A673 (cell line): ENCODE measurements around the gene UTP14A. TPM values are rescaled to one million over a fixed set of nuclear protein-coding genes. Genes with fewer than 3 reads are reported as not detected.

Experiments
- BruUV-seq: library from RNA; stranded (reverse); fragments of 400-500 nt; replicated peaks from 2 replicates; lab custom pipeline; 2021; lab: Mats Ljungman, UMichigan
- CTCF ChIA-PET: fragments of 300-600 bp; sonication (Branson Sonifier 250); formaldehyde crosslinking; loops from one replicate; lab custom pipeline; 2022; ENCODE audit warnings: antibody characterized with exemption; lab: Charles Lee
- POLR2A ChIA-PET: fragments of 300-600 bp; sonication (Branson Sonifier 250); formaldehyde crosslinking; loops from one replicate; lab custom pipeline; 2022; ENCODE audit warnings: antibody characterized with exemption; ENCODE audit not compliant: low non-redundant PET; lab: Charles Lee
- DNase-seq: peaks from one replicate; pipeline ENCODE4 v3.0.0-alpha.2; 2015; ENCODE audit warnings: low spot score
- H3K27ac ChIP-seq: fragments of 200-600 bp; sonication (generic); 2 replicates; pipeline ENCODE4 v1.5.1; 2016; ENCODE audit warnings: mixed run types, low read depth, mild to moderate bottlenecking, mixed read lengths, antibody characterized with exemption, low read length; ENCODE audit not compliant: poor library complexity, severe bottlenecking
- H3K27me3 ChIP-seq: fragments of 200-600 bp; sonication (generic); replicated peaks from 2 replicates; pipeline ENCODE4 v1.6.1; 2017; ENCODE audit warnings: mixed run types, low read depth, mild to moderate bottlenecking, mixed read lengths, antibody characterized with exemption, low read length; ENCODE audit not compliant: insufficient read depth, poor library complexity
- H3K36me3 ChIP-seq: fragments of 200-600 bp; sonication (generic); 2 replicates; pipeline ENCODE4 v1.6.1; 2016; ENCODE audit warnings: mixed run types, mild to moderate bottlenecking, mixed read lengths, antibody characterized with exemption, low read length; ENCODE audit not compliant: insufficient read depth, poor library complexity, severe bottlenecking
- H3K4me1 ChIP-seq: fragments of 200-600 bp; sonication (generic); 2 replicates; pipeline ENCODE4 v1.6.1; 2017; ENCODE audit warnings: mixed run types, mild to moderate bottlenecking, mixed read lengths, antibody characterized with exemption, low read length; ENCODE audit not compliant: insufficient read depth, poor library complexity, severe bottlenecking
- H3K4me3 ChIP-seq: fragments of 200-600 bp; sonication (generic); 2 replicates; pipeline ENCODE4 v1.5.1; 2016; ENCODE audit warnings: low read depth, mixed run types, mild to moderate bottlenecking, mixed read lengths, low read length; ENCODE audit not compliant: poor library complexity, severe bottlenecking
- H3K9me3 ChIP-seq: fragments of 200-600 bp; sonication (generic); 2 replicates; pipeline ENCODE4 v1.6.1; 2016; ENCODE audit warnings: mixed run types, low read depth, mild to moderate bottlenecking, mixed read lengths, antibody characterized with exemption, low read length; ENCODE audit not compliant: poor library complexity, severe bottlenecking
- CTCF ChIP-seq: fragments of 300-800, 200-600 bp; sonication (generic); conservative IDR thresholded peaks from 2 replicates; pipeline ENCODE4 v1.5.1; 2017; ENCODE audit warnings: low read depth, mild to moderate bottlenecking, antibody characterized with exemption, low read length, moderate library complexity, mixed read lengths
- EZH2 ChIP-seq: fragments of 200-600 bp; sonication (generic); IDR thresholded peaks from 2 replicates; pipeline ENCODE4 v1.6.1; 2017; ENCODE audit warnings: borderline replicate concordance, low read depth, mild to moderate bottlenecking, mixed read lengths, antibody characterized with exemption, low read length; ENCODE audit not compliant: poor library complexity, severe bottlenecking
- intact Hi-C: fragments of 100-400 bp; cut with micrococcal nuclease; formaldehyde crosslinking; loops from one replicate; pipeline ENCODE4 v1.10.0; 2022; ENCODE audit not compliant: unreplicated experiment
- total RNA-seq: library from RNA; stranded (reverse); gene quantifications from 2 replicates; pipeline ENCODE4 v1.2.3, GENCODE V29; 2021

Gene UTP14A
- total RNA-seq, 1 experiment from 2014 or later = 46.3 TPM

DNA sequence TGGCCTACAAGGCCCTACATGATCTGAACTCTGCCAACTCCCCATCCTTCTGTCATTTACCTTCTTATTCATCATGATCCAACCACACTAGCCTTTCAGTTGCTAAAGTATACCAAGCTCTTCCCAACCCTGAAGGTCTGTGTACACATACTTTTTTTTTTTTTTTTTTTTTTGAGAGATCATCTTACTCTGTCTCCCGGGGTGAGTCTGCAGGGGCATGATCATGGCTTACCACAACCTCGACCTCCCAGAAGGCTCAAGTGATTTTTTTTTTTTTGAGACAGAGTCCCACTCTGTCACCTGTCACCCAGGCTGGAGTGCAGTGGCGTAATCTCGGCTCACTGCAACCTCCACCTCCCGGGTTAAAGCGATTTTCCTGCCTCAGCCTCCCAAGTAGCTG lies 5.9 kb upstream of the UTP14A start:
- no peak for TF ChIP-seq EZH2
- ChIA-PET CTCF (no interaction called here), POLR2A (interaction anchor here (0.6 kb wide), 1 partner anchor 100 kb away, joined by 3 read pairs; no protein-coding TSS in a partner anchor)
- H3K27ac ChIP-seq = no peak overlapping the region
- DNase-seq = no peak
- H3K4me3 ChIP-seq = no peak overlapping the region
- no TSS peak for BruUV-seq
- H3K9me3 ChIP-seq = no peaks in the 10 kb centered on the region
- H3K4me1 ChIP-seq = no peaks in the 10 kb centered on the region
- intact Hi-C loops = no loop called here
- no peaks in the 10 kb centered on the region for H3K36me3 ChIP-seq
- no peaks in the 10 kb centered on the region for H3K27me3 ChIP-seq

DNA sequence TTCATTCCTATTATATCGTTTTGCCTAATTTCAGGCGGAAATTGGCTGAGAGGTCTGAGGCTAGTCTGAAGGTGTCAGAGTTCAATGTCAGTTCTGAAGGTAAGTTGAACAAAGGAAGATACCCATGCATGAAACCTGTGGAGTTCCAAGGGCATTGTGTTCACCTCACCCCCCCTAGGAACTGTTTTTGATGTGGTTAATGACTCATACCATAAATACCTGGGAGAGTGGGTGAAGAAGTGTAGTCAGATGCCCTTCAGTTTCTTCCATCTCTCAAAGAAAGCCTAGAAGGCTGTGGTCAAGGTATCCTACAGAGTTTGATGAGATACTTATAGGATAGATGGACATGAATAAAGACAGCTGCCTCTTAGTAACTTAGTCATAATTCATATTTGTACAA lies 2.7 kb downstream of the UTP14A start:
- no peak overlapping the region for H3K27ac ChIP-seq
- no peak for TF ChIP-seq EZH2
- TF ChIP-seq CTCF = no peak
- H3K27me3 ChIP-seq = no peaks in the 10 kb centered on the region
- ChIA-PET CTCF (no interaction called here), POLR2A (no interaction called here)
- no peak overlapping the region for H3K4me3 ChIP-seq
- H3K9me3 ChIP-seq = no peaks in the 10 kb centered on the region
- DNase-seq = no peak
- intact Hi-C loops = loop anchor here (5.0 kb wide), 1 partner anchor 301 kb away; no protein-coding TSS in a partner anchor
- peaks cover 6% of the 10 kb centered on the region for H3K4me1 ChIP-seq
- no TSS peak for BruUV-seq
- peaks cover 37% of the 10 kb centered on the region for H3K36me3 ChIP-seq

DNA sequence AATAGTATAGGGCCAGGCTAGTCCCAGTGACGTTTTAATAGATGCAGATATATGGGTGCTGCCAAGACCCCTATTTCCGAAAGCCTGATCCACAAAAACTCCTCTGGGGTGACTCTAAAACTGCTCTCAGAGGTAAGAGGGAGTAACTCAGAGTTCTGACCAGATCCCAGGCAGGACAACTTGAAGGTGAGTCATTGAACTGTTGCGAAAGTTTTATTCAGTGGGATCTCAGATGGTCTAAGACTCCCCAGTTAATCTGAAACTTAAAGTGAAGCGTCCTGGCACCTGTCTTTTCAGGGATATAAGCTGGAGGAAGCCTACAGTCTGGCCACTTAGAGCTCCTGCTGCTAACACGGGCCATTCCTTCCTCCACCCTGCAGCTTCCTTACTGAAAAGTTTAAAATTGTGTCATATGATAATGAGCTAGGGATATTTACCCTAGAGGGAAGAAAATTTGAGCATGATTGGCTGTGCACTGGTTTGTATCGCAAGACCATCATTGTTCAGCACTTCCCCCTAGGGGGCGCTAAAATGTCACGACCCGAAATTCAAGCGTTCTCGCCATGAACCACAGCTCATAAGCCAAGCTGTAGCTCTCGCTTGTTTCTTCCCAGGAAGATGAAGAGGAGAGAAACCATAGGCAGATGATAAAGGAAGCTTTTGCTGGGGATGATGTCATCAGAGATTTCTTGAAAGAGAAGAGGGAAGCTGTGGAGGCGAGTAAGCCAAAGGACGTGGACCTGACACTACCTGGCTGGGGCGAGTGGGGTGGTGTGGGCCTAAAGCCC lies 19.5 kb downstream of the UTP14A start:
- ChIA-PET CTCF (interaction anchor here (0.9 to 1.4 kb wide), 2 partner anchors 136 to 316 kb away, joined by 3 to 12 read pairs; no protein-coding TSS in a partner anchor), POLR2A (no interaction called here)
- no TSS peak for BruUV-seq
- H3K4me3 ChIP-seq = no peak overlapping the region
- intact Hi-C loops = loop anchor here (2.0 kb wide), 1 partner anchor 135 kb away; no protein-coding TSS in a partner anchor
- no peak for TF ChIP-seq EZH2
- TF ChIP-seq CTCF = peak; percentile 77
- H3K4me1 ChIP-seq = no peaks in the 10 kb centered on the region
- no peaks in the 10 kb centered on the region for H3K27me3 ChIP-seq
- DNase-seq = peak; percentile 77
- H3K9me3 ChIP-seq = no peaks in the 10 kb centered on the region
- H3K27ac ChIP-seq = no peak overlapping the region
- peaks cover 28% of the 10 kb centered on the region for H3K36me3 ChIP-seq
